Measurements from ENCODE around the gene PIK3R4.

The PIK3R4 gene

DNA sequence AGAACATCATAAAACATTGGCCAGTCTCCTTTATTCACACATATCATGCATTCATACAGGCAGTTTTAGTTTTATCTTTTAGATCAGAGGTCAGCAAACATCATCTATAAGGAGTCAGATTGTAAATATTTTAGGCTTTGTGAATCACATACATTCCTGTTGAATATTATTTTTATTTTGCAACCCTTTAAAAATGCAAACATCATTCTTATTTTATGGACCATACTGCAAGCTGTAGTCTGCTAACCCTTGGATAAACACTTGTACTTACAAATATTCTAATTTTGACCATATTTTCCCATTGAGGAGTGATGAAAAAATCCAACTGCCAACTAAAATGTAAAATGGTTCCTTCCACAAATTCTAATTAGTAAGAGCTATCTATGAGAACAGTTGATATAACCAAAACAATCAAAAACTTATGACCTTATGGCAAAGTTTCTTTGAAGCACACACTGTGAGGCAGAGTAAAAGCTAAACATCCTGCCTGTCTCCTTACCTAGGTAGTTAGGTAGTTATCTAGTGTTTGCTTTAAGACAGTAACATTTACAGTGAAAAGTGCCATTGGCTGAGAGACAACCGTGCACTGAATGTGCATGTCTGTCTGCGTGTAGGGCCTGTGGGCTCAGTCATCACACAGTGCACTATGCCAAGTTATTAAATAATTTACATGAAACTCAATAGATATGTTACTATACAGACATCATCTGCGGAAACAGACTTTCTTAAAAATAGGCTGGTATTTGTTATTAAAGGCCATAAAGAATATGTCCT, 57.7 kb downstream of the PIK3R4 start:
- in situ Hi-C loops (cut with HindIII; ENCODE audit: low sequenced_read_pairs) = no loop called here

DNA sequence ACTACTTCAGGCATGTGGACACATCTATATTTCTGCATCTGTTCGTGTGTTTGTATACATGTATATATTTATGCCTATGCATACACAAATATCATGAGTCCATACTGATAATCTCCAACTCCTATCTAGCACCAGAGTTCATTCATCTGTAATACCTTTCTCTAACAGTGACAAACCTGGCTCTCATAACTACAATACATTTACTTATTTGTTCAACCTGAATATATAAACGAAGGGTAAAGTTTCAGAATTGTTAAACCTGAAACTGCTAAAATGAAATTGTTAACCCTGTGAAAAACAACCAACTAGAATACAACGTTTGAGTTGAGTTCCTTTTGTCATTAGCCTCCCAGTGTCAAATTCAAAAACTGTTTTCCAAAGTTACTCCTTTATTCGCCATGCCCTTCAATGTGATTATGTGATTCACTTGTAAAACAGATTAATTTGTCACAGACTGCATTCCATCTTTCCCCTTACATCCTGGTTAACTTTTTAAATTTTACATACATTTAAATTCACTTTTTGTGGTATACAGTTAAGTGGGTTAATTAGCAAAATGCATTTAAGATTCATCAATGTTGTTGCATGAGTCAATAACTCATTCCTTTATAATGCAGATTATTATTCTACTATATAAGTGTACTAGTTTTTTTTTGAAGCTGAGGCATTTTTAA, 58.5 kb downstream of the PIK3R4 start:
- in situ Hi-C loops (cut with HindIII; ENCODE audit: low sequenced_read_pairs) = no loop called here

DNA sequence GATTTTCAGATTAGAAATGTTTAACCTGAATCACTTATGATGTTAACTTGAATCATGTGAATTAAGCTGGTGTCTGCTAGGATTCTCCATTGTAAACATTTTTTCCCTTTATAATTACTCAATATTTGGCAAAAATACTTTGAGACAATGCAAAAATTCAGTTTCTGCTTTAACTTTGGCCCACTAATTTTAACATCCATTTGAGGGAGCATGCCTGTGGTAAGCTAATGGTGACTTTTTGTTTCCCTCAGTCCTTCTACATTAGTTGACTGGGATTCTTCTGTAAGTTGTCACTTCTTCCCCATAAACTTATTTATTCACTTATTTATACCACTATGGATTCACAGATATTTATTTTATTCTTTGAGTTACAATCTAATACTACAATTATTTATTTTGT, 59.3 kb downstream of the PIK3R4 start:
- in situ Hi-C loops (cut with HindIII; ENCODE audit: low sequenced_read_pairs) = no loop called here

DNA sequence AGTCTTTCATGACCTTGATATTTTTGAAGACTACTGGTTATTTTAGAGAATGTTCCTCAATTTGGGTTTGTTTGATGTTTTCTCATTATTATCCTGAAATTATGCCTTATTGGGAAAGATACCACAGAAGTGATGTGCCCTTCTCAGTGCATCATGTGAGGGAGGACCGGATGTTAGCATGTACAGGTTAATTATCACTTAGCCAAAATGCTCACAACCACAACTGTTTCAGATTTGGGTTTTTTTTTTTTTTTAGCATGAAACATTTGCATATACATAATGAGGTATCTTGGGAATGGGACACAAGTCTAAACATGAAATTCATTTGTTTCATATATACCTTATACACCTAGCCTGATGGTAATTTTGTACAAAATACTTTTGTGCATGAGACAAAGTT, 59.8 kb downstream of the PIK3R4 start:
- in situ Hi-C loops (cut with HindIII; ENCODE audit: low sequenced_read_pairs) = no loop called here

DNA sequence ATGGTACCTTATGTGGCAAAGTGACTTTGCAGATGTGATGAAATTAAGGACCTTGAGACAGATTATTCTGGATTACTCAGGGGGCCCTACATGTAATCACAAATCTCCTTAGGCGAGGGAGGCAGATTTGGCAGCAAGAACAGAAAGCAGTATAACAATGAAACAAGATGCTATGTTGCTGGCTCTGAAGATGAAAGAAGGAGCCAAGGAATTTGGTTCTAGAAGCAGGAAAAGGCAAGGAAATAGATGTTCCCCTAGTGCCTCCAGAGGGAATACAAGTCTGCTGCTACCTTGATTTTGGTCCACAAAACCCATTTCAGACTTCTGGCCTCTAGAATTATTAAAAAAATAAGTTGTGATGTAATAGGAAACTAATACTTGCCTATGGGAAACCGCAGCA, 64.5 kb downstream of the PIK3R4 start:
- in situ Hi-C loops (cut with HindIII; ENCODE audit: low sequenced_read_pairs) = no loop called here

DNA sequence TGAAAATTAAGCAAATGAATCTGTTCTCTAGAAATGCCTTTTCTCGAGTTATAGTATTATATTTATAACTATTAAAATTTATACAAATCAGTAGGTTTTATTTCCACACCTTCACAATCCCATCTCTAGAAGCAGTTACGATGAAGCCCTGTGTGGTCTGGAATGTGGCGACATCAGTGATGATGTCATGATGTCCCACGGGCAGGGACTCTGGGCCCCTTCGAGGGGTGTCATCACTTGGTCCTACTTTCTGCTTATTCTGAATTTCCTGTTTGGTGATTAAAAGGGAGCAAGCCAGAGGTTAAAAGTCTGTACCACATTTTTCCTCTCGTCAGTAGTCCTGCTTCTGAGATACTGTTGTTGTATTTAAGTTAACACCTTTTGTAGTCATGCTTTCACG, 67.4 kb downstream of the PIK3R4 start:
- in situ Hi-C loops (cut with HindIII; ENCODE audit: low sequenced_read_pairs) = no loop called here

DNA sequence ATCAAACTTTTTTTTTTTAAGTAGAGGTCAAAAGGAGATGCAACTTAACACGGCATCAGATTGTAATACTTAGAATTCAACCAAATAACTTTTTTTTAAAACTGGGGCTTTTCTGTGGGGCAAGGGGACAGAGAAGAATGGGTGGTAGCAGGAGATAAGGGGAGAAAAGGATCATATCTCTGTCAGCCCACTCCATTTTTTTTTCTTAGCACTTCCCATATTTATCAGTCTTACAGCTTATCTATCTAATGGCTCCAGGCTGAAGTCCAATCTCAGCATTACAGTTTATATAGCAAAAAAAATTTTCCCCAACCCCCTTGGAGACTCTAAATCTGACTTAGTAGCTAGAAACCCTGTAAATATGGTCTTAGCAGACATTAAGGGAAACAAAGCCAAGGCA, 69.3 kb downstream of the PIK3R4 start:
- in situ Hi-C loops (cut with HindIII; ENCODE audit: low sequenced_read_pairs) = no loop called here

DNA sequence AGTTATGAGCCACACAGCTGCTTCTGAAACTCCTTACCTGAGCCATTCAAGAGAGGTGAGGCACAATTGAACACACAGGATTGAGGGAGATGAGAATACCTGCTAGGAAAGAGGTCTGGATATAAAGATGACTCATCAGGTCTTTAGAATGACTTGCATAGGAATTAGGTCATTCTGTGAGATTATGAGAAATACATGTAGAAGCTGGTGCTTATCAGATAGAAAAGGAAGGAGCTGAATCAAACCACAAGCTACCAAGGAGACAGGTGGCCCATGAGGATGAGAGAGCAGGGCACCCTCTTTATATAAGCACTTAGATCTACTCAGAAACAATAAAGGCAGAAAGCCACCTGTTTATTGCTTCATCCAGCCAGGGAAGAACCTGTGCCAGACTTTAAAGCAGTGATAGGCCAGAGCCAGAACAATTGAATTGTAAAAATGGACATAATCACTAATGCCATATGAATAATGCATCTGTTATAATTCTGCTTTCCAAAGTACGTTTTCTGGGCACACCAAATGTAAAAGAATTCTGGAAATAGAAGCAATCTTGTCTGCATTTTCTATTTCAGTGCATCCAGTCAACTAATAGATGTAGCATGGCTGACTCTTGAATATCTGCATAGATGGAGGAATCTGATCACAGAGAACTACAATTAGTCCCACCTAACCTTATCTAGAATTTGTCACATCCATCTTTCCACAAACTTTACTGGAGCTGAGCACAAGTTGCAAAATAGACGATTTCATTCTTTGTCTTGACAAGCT, 74.9 kb downstream of the PIK3R4 start:
- in situ Hi-C loops (cut with HindIII; ENCODE audit: low sequenced_read_pairs) = no loop called here

DNA sequence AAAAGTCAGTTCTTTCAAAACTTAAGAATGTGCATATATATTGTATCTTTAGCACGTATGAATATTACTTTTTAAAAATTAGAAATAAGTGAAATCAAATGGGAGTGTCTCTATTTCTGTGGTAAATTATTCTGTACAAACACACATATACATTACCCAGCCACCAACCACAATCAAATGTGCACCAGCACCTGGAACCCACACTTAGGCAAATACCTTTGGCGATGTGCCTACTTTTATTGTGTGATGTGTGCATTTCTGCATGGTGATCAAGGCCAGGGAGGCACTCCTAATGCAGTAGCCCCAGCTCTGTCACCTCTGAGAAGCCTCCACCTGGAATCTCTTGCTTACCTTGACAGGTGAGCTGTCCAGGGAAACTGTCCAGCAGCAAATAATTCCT, 76.9 kb downstream of the PIK3R4 start:
- in situ Hi-C loops (cut with HindIII; ENCODE audit: low sequenced_read_pairs) = no loop called here

DNA sequence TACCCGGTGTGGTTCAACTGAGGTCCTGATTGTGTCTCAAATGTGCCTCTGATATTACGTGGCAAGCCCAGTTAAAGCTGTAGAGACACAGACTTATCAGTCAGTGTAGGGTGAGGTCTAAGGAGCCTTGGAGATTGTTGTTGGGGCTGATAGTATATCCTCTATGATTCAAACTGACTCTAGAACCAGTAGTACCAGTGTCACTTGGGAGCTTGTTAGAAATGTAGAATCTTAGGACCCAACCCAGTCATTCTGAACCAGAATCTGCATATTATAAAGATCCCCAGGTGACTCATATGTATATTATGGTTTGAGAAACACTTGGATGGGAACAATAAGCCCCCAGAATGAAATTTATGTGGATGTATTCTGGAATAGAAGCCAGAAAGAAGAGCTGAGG, 83.5 kb downstream of the PIK3R4 start:
- in situ Hi-C loops (cut with HindIII; ENCODE audit: low sequenced_read_pairs) = no loop called here

DNA sequence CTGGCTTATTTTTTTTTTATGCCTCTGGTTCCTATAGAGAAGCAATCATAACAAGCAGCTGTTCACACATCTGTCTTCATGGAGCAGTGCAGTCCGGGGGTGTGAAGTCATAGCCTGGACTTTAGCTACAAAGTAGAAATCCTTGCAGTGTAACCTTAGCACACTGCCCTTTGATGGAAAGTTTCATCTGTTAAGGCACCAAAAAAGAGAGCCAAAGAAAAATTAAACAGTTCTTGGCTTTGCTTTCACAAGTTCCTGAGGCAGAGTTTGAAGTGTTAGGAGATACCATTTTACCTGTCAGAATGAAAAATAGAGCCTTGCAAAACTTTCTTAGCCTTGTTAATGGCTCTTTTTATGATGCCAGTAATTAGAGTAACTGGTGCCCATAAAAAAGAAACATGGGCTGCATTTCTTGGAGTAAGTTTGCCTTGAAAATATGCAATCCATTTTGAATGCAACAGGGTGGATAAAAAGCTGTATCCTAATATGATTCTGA, 84.1 kb downstream of the PIK3R4 start:
- in situ Hi-C loops (cut with HindIII; ENCODE audit: low sequenced_read_pairs) = no loop called here

DNA sequence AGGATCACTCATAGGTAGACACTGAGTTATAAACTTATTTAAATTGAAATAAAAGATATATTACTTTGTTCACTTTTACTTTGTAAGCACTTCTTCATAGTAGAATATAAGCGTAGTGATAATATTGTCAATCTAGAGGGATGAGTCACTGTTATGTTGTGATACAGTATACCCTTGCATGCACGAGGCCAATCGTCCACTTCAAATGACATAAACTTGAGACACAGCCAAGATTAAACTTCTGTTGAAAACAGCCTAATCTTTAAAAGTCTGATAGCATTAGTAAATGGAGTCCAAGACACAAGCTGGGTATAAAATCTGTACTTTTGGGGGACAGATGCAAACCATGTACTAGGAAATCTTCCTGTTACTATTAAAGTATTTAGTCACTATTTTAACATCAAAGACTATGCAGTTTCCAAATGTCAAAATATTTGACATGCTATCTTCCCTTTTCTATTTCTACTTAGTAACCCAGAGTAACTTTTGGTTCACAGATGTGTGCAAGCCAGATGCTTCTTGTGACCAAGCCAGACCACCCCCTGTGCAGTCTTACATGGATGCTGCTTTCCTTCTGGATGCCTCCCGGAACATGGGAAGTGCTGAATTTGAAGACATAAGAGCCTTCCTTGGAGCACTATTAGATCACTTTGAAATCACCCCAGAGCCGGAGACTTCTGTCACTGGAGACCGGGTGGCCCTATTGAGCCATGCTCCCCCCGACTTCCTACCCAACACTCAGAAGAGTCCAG, 85.3 kb downstream of the PIK3R4 start:
- in situ Hi-C loops (cut with HindIII; ENCODE audit: low sequenced_read_pairs) = no loop called here

DNA sequence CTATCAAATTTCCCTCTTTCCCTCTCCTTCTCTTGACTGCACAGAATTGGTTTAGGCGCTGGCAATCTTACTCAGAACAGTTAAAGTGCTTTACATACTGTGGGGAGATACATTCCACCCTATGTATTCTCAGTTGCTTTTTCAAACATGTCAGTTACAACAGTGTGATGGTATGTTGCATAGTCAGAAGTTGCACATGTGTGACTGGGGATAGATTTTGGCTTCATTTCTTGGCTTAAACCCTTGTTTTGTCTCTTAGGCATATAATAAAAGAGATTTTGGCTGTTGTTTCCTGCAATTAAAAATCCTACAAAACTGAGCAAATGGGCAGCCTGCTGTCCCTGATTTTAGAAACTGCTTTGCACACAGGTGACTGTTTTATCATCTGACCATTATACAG, 86.7 kb downstream of the PIK3R4 start:
- in situ Hi-C loops (cut with HindIII; ENCODE audit: low sequenced_read_pairs) = no loop called here

DNA sequence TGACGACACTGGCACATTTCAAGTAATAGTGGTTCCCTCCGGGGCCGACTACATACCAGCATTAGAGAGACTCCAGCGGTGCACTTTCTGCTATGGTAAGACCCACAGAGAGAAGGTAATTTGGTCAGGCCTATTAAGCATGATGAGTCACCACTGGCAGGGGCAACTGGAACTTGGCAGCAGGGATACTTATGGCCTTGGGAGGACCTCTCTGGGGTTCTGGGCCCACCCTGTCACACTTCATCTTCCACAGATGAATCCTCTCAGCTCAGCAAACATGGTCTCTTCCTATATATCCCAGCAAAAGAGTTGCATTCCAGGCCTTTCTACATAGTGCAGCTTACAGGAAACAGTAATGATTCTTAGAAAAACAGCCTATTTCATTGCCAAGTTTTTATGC, 88.0 kb downstream of the PIK3R4 start:
- in situ Hi-C loops (cut with HindIII; ENCODE audit: low sequenced_read_pairs) = no loop called here

DNA sequence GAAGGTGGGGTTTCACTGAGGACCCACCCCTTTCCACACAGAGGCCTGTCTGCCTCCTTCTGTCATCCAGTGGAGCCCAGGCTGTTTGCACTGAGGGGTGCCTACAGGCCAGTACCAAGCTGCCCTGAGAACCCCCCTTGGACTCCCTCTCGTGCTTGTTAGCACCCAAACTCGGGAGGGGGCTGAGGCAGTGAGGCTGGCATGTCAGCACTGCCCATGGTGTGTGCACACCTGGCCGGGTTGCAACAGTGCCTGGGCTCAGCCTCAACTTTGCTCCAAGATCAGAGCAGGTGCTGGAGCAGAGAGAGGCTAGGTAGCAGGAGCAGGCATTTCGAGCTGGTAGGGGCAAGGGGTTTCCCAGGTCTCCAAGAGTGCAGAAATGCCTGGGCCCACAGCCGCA, 90.0 kb downstream of the PIK3R4 start:
- in situ Hi-C loops (cut with HindIII; ENCODE audit: low sequenced_read_pairs) = no loop called here

DNA sequence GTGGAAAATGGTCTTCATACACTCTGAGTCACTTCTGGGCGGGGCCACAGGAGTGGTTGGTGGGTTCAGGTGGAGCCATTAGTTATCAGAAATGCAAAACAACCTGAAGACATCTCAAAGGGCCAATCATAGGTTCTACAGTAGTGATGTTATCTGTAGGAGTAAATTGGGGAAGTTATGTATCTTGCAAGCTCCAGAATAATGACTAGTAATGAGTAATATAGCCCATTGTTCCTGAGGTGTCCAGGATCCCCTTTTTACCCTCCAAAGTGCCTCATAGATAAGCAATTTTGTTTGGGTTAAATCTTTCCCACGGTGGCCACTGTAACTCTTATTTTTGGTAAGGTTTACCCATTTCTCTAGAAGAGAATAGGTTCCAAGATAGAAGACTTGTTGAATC, 91.7 kb downstream of the PIK3R4 start:
- in situ Hi-C loops (cut with HindIII; ENCODE audit: low sequenced_read_pairs) = no loop called here

DNA sequence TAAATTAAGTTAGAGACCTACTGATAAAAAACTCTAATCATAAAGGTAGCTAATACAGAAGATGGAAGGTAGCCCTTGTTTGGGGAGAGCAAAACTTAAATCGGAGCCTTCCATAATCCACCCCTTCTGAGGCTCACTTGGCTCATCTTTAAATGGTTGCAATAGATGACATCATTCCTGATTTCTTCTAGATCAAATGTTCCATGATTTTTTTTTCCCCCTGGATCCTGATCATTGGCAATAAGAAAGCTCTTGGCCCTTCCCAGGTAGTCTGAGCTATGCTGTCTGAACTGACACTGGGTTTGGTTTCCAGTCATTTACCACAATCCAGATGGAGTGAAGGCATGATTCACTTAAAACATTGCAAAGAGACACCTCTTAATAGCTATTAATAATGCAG, 92.5 kb downstream of the PIK3R4 start:
- in situ Hi-C loops (cut with HindIII; ENCODE audit: low sequenced_read_pairs) = no loop called here

DNA sequence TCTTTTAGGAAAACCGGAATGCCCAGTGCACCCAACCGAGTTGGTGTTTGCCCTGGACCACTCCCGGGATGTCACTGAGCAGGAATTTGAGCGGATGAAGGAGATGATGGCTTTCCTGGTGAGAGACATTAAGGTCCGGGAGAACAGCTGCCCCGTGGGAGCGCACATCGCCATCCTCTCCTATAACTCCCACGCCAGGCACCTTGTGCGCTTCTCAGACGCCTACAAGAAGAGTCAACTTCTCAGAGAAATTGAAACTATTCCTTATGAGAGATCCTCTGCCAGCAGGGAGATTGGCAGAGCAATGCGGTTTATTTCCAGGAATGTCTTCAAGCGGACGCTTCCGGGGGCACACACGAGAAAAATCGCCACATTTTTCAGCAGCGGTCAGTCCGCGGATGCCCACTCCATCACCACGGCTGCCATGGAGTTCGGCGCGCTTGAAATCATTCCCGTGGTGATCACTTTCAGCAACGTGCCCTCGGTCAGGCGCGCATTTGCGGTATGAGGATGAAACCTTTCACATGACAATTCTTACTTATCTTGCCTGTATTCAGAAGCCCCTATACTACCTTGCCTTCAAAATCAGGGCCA, 97.5 kb downstream of the PIK3R4 start:
- in situ Hi-C loops (cut with HindIII; ENCODE audit: low sequenced_read_pairs) = no loop called here

DNA sequence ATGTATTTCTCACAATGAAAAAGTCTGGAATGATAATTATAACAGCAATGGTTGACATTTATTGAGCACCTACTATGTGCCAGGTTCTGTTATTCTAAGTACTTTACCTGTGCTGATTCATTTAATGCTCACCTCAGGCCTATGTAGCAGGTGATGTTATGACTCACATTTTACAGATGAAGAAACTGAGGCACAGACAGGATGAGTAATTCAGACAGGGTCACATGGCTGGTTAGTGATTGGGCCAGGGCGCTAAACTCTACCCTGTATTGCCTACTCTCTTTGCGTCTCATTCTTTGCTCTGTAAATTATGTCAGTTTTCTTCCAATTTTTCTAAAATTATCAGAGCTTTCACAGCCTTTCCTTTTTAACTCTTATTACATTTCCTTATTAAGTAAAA, 98.3 kb downstream of the PIK3R4 start:
- in situ Hi-C loops (cut with HindIII; ENCODE audit: low sequenced_read_pairs) = no loop called here

DNA sequence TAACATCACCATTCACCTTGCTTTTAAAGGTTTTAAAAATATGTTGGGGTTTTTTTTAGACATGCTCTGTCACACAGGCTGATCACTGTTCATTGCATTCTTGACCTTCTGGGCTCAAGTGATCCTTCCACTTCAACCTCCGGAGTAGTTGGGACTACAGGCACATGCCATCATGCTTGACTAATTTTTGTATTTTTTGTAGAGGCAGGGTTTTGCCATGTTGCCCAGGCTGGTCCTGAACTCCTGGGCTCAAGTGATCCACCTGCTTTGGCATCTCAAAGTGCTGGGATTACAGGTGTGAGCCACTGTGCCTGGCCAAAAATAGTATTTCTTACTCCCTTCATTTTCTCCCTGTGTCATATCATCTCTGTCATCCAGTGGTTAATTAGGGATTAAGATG, 101.4 kb downstream of the PIK3R4 start:
- in situ Hi-C loops (cut with HindIII; ENCODE audit: low sequenced_read_pairs) = no loop called here

All from DLD1 (cell line).